GM08714 (cell line): ENCODE results near the gene TMEM107.

Experiments
- H3K4me3 ChIP-seq: fragments of 200-500 bp; sonication (Bioruptor generic); 2 replicates; pipeline ENCODE4 v1.5.1; 2014; ENCODE audit warnings: mild to moderate bottlenecking, low read length, inconsistent platforms
- ZNF274 ChIP-seq: IDR thresholded peaks from 2 replicates; pipeline ENCODE4 v1.6.1; 2012; ENCODE audit warnings: mild to moderate bottlenecking, low read depth, low read length

TMEM107 gene

DNA sequence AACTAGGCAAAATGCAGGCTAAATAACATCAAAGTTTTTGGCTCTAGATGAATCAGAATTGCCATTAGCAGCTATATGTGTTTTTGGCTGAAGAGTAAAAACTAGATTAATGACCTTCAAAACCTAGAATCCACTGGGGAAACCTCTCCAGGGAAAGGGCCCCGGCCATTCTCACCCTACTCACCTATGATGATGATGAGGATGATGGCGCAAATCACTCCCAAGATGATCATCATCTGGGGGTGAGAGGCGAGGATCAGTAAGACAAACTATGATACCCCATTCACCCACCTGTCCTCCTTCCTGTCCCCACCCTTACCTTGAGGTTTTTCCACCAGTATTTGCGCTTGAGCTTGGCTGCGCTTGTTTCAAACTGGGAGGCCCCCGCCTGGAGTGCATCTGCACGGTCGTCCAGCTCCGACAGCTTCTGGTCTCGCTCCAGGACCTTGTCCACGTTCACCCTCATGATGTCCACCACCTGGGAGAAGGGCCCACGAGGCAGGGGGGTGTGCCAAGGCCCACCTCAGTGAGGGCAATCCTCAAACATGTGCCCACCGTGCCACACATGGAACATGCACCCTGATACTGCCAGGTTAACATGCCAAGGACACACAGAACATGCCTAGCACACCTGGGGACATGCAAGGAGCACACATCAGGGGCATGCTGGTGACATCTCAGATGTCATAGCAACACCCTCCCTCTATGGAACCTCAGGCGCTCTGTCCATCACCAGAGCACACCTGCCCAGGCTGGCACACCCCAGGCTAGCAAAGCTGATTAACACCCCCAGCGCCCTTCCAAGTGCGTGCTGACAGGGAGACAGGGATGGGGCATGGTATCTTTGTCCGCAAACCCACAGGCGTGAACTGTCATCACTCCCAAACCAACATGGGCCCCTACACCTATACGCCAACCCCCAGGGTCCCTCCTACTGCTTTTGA is 14.6 kb downstream of the TMEM107 start:
- TF ChIP-seq ZNF274: no peak
- peak overlapping the region; percentile 95 for H3K4me3 ChIP-seq

- H3K4me3 ChIP-seq: no peak overlapping the region
- TF ChIP-seq ZNF274: no peak
Measured at GRCh38 chr17:8160741-8161221, 15.4 kb downstream of the TMEM107 start.

GRCh38 chr17:8160224-8160577 is 16.0 kb downstream of the TMEM107 start:
- no peak for TF ChIP-seq ZNF274
- no peak overlapping the region for H3K4me3 ChIP-seq

DNA sequence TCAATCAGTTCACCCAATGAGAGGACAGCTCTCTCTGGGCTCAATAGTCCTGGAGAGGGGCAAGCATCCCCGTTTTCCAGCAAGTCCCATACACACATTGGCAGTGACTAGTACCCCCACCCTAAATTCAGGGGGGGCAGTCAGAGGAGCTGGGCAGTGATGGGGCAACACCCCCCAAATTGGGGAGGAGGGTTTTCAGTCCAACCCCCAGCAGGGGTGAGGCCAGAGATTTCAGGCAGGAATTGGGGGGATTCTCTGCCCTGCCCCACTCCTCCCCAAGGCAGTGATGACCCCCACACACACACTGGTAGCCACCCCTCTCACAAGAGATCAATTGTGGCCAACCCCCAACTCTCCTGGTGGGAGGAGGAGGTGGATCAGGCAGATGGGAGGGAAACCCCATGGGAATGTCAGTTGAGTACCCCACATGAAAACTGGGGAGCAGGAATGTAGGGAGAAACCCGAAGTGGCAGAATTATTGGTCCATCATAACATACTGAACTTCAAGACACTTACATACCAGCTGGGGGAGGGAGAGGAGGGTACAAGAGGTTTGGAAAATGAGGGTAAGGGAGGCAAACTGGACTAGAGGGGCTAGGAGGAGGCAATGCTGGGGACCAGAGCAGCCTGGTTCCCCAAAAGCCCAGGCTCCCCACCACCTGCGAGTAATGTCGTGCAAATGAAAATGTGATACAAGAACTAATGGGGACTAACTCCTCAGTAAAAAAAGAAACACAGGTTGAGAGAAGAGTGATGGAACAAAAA is 16.5 kb downstream of the TMEM107 start:
- no peak overlapping the region for H3K4me3 ChIP-seq
- TF ChIP-seq ZNF274: no peak

- TF ChIP-seq ZNF274: no peak
Measured at GRCh38 chr17:8159032-8159400, 17.2 kb downstream of the TMEM107 start.

GRCh38 chr17:8158267-8159031 is 17.7 kb downstream of the TMEM107 start:
- TF ChIP-seq ZNF274: no peak
- no peak overlapping the region for H3K4me3 ChIP-seq

More at GRCh38 chr17:8159032-8159400, 17.2 kb downstream of the TMEM107 start:
- H3K4me3 ChIP-seq: no peak overlapping the region

- H3K4me3 ChIP-seq: peak overlapping the region; percentile 77
- TF ChIP-seq ZNF274: no peak
Measured at GRCh38 chr17:8156246-8156992, 19.8 kb downstream of the TMEM107 start.

DNA sequence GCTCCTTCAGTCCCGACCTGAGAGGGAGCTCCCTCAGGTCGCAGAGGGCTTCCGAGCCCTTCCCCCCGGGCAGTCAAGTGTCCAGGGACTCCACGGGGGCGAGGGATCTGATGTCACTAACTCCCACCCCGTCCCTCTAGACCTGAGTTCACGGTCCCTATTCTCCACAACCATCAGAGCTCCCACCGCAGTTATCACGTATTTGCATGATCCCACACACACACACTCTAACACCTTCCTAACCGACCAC is 20.3 kb downstream of the TMEM107 start:
- TF ChIP-seq ZNF274: no peak
- peak overlapping the region; percentile 77 for H3K4me3 ChIP-seq

DNA sequence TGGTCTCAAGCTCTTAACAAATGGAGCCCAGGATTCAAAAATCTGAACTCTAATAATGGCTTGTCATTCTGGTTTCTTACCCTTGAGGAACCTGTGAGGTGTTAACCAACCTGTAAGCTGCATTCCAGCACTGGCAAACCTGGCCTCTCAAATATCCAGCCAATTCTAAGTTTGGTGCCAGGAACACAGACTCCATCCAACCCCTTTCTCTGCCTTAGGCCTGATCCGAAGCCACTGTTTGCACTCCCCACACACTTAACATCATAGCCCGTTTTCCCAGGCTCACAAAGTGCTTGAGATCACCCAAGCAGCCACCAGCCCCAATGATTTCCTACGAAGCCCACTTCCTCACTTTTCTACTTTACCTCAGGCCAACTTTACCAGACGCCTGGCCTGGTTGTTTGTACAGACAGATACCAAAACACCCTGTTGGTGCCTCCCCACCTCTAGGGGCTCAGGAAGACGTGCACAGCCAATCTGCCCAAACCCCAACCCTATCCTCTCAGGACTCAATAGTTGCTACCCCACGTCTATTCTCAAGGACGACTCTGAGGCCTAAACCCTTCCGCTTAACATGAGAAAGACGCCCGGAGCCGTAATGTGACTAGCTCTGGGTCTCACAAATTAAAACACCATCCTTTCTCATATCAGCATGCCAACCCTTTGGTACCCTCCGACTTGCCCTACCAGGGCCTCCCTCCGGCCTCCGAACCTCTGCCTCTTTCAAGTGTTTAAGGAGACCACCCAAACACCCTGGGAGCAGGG is 20.8 kb downstream of the TMEM107 start:
- no peak for TF ChIP-seq ZNF274
- peak overlapping the region; percentile 77 for H3K4me3 ChIP-seq

DNA sequence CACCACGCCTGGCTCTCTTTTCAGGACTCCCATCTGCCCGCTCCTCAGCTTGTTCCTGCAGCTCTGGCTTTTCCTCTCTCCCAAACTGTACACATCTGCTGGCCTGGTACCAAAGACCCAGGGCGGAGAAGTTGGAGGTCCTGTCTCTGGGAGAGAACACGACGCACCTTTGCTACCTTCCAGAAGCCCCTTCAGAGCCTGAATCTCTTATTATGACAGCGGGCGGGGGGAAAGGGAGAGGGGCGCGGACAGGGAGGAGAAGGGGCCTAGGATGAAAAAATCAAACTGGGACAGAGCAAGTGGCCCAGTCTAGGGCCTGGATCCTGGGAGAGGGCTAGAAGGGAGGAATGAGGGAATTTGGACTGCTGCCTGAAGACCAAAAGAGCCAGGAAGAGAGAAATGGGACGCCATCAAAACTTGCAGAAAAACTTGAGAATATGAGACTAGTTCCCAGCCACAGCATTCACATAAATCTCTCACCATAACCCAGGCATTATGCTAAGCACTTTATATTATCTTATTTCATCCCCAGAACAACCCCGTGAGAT is 21.5 kb downstream of the TMEM107 start:
- no peak overlapping the region for H3K4me3 ChIP-seq
- no peak for TF ChIP-seq ZNF274

DNA sequence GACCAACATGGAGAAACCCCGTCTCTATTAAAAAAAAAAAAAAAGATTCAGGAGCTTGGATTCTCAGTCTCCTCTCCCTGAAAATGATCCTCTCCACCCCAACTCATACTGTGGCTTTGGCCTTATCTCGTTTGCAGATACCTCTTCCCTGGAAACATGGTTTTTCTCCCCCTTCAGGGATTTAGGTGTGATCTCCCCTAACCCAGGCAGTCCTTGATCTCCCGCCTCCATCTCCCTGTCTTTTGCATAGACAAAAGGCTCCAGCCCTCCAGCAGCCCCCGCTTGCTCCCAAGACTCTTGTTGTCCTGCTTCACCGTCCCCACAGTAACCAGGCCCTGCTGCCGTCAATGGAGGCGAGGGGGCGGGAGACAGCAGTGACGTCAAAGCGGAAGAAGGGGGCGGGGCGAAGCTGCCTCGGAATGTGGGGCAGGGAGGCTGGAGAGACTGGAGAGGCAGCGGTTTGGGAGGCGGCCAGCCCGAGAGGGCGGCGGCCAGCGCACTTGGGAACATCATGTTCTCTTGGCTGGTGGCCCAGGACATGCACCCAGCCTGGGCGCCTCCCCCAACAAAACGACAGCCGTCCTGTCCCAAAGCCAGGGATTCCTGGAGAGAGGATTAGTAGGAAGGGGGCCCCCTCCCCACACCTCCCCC is 22.1 kb downstream of the TMEM107 start:
- TF ChIP-seq ZNF274: no peak
- H3K4me3 ChIP-seq: no peak overlapping the region; the same call in 1 of the 2 replicates

- TF ChIP-seq ZNF274: no peak
- H3K4me3 ChIP-seq: no peak overlapping the region; the same call in 1 of the 2 replicates
Measured at GRCh38 chr17:8153525-8153956, 22.6 kb downstream of the TMEM107 start.

DNA sequence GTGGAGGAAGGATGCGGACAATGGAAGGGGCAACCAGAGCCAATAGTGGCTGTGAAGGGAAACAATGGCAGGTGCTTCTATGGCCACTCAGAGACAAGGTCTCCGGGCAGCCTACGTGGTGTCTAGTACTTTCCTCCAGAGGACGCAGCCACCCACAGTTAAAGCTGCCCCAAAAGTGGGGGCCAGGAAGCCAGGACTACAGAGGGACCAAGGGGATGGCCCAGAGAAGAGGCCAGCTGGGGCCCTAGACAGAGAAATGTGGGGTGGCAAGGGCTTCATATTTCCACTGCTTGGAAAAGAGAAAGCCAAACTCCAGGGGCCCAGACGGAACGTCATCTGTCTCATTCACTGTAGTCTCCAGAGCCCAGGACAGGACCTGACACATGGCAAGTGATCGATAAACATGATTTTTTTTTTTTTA is 23.1 kb downstream of the TMEM107 start:
- H3K4me3 ChIP-seq: no peak overlapping the region
- no peak for TF ChIP-seq ZNF274
